Body of pancreas (tissue), 4 donors: Measurements from ENCODE around the gene IQGAP2. TPM values are rescaled to one million over a fixed set of nuclear protein-coding genes. Genes with fewer than 3 reads are reported as not detected.
"Not testable (repeated sequence)": the region's sequence is repeated elsewhere in the genome, so short reads cannot be mapped to it uniquely, and the experiment has no call there.

Experiments used
- ATAC-seq: fragments of 150-250 bp; one replicate; pipeline ENCODE4 v1.9.1; 2016
- DNase-seq, 4 donors: peaks; one replicate each; pipeline ENCODE4 v3.0.0-alpha.2; 2019
- H3K27ac ChIP-seq, 4 donors: fragments of 200-600 bp; sonication (generic); 1 replicate in 3 of 4; 2 replicates in 1 of 4; pipeline versions ENCODE4 v1.5.1 to v1.6.1; 2016 to 2019; ENCODE audit warnings: mild to moderate bottlenecking in 1 of 4, mixed read lengths in 1 of 4, moderate library complexity in 1 of 4
- H3K27me3 ChIP-seq, 2 donors: fragments of 200-600 bp; sonication (generic); one replicate each; pipeline ENCODE4 v1.6.0; 2016; ENCODE audit warnings: mild to moderate bottlenecking in 1 of 2
- H3K36me3 ChIP-seq, 2 donors: fragments of 200-600 bp; sonication (generic); replicated peaks in 1 of 2; 2 replicates each; pipeline ENCODE4 v1.5.1; 2016; ENCODE audit warnings: low read depth in 2 of 2; ENCODE audit not compliant: insufficient read depth in 1 of 2
- H3K4me1 ChIP-seq: fragments of 200-600 bp; sonication (generic); one replicate; pipeline ENCODE4 v1.6.0; 2016
- H3K4me3 ChIP-seq, 2 donors: fragments of 200-600 bp; sonication (generic); 1 replicate in 1 of 2; 2 replicates in 1 of 2; pipeline ENCODE4 v1.5.1; 2016 to 2019
- H3K9me3 ChIP-seq, 3 donors: fragments of 200-600 bp; sonication (generic); 1 replicate in 2 of 3; 2 replicates in 1 of 3; pipeline ENCODE4 v1.5.1; 2016
- CTCF ChIP-seq, 7 experiments: fragments of 450-650 bp in 4 of 7; fragments of 200-600 bp in 3 of 7; sonication (generic) in 3 of 7; IDR thresholded peaks; one replicate each; pipeline ENCODE4 v1.5.1; 2016 to 2019; ENCODE audit warnings: antibody characterized with exemption in 7 of 7
- POLR2A ChIP-seq, 3 donors: fragments of 450-650 bp; IDR thresholded peaks; one replicate each; pipeline ENCODE4 v1.6.1; 2016; ENCODE audit warnings: antibody characterized with exemption in 3 of 3, mild to moderate bottlenecking in 2 of 3
- WGBS, 2 donors: methylation state at CpG; one replicate each; pipeline ENCODE4 v1.1.5; 2017; 5-methylcytosine and 5-hydroxymethylcytosine counted together
- intact Hi-C: fragments of 100-400 bp; cut with DNase I; formaldehyde crosslinking; loops from one replicate; pipeline ENCODE4 v1.15.1; 2023
- total RNA-seq, 2 donors: library from RNA; depleted of rRNA; stranded (reverse); fragments of >200 nt; gene quantifications; one replicate each; pipeline ENCODE4 v1.1.0, GENCODE V29; 2016

Gene IQGAP2
- total RNA-seq, 2 donors from 2014 or later: 41.2 to 49.5 TPM

DNA sequence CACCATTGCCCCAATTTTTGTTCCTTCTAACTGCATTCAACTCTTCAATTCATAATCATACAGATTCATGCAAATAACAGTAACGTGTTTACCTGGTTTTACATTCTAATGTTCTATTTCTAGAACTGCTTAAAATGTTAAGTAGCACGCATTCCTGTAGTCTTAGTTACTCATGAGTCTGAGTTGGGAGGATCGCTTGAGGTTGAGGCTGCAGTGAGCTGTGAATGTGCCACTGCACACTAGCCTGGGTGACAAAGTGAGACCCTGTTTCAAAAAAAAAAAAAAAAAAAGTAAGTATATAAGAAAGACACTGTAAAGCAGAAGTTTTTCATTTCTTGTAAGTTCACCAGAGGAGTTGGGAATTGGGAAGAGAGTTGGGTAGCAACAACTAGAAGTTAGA lies 114.2 kb downstream of the IQGAP2 start:
- Histone ChIP-seq H3K4me3 (no peak overlapping the region), H3K9me3 (no peaks in the 10 kb centered on the region), H3K36me3 (no peaks in the 10 kb centered on the region), H3K27me3 (no peaks in the 10 kb centered on the region), H3K27ac (no peak overlapping the region), H3K4me1 (peaks cover 5% of the 10 kb centered on the region)
- no peak for TF ChIP-seq POLR2A (IDR thresholded peaks at IDR 0.05)
- no peak for TF ChIP-seq CTCF (IDR thresholded peaks at IDR 0.05)
- intact Hi-C loops: no loop called here
- no peak for ATAC-seq
- WGBS, 2 donors: 98% methylated on average over 3 of the region's 3 CpGs
- DNase-seq: no peak

DNA sequence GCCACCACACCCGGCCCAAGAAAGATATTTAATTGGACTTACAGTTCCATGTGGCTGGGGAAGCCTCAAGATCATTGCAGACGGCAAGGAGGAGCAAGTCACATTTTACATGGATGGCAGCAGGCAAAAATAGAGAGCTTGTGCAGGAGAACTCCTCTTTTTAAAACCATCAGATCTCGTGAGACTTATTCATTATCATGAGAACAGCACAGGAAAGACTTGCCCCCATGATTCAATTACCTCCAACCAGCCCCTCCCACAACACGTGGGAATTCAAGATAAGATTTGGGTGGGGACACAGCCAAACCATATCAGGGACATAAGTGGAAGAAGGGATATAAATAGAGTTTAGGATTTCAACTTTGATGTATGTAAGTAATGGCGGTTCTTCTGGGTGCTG lies 115.2 kb downstream of the IQGAP2 start:
- H3K27me3 ChIP-seq, H3K4me3 ChIP-seq, intact Hi-C loops, DNase-seq, ATAC-seq, H3K27ac ChIP-seq, H3K36me3 ChIP-seq, H3K9me3 ChIP-seq: not testable (repeated sequence)
- H3K4me1 ChIP-seq: peaks cover 14% of the 10 kb centered on the region
- WGBS, 2 donors: 75 to 80% methylated on average over 5 of the region's 5 CpGs

GRCh38 chr5:76521240-76521758 lies 118.2 kb downstream of the IQGAP2 start:
- Histone ChIP-seq H3K27ac (no peak overlapping the region), H3K9me3 (no peaks in the 10 kb centered on the region), H3K4me3 (no peak overlapping the region), H3K27me3 (no peaks in the 10 kb centered on the region), H3K4me1 (peaks cover 17% of the 10 kb centered on the region), H3K36me3 (no peaks in the 10 kb centered on the region)
- no peak for TF ChIP-seq CTCF (IDR thresholded peaks at IDR 0.05)
- TF ChIP-seq POLR2A (IDR thresholded peaks at IDR 0.05): no peak
- ATAC-seq (no peak), DNase-seq (no peak)
- 67 to 68% methylated on average over 6 of the region's 6 CpGs for WGBS, 2 donors
- intact Hi-C loops: no loop called here

DNA sequence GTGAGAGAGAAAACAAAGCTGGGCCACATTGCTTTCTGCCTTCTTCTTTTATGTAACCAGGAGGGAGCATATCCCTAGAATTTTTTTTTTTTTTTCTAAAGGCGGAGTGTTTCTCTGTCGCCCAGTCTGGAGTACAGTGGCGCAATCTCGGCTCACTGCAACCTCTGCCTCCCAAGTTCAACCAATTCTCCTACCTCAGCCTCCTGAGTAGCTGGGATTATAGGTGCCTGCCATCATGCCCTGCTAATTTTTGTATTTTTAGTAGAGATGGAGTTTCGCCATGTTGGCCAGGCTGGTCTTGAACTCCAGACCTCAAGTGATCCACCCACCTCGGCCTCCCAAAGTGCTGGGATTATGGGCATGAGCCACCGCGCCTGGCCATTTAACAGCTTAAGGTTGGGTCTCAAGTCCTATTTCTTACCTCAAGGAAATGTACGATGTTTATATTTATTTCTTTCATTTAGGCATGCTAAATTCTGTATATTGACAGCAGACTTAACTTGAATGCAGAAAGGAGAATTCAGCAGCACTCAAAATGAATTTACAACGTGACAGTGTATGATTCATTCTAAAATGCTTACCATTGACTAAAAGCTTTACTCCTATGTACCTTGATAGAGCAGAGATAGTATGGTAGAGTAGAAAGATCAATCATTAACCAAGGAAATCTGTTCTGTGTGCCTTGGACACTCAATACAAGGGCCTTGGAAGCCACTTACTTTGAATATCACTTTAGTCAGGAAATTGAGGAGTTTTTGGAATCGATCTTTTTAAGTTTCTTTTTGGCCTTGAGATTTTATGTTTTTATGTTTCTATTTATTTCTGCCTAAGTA lies 119.2 kb downstream of the IQGAP2 start:
- Histone ChIP-seq H3K4me3 (no peak overlapping the region), H3K36me3 (no peaks in the 10 kb centered on the region), H3K27ac (peak overlapping the region in 1 of 4 donors; percentile 34), H3K4me1 (peaks cover 27% of the 10 kb centered on the region), H3K9me3 (no peaks in the 10 kb centered on the region), H3K27me3 (no peaks in the 10 kb centered on the region)
- intact Hi-C loops: no loop called here
- DNase-seq: no peak
- 77 to 79% methylated on average over 11 of the region's 11 CpGs for WGBS, 2 donors
- ATAC-seq: peak; percentile 75
- TF ChIP-seq CTCF (IDR thresholded peaks at IDR 0.05): no peak
- no peak for TF ChIP-seq POLR2A (IDR thresholded peaks at IDR 0.05)

- Histone ChIP-seq H3K36me3 (no peaks in the 10 kb centered on the region), H3K4me1 (peaks cover 32% of the 10 kb centered on the region), H3K27me3 (no peaks in the 10 kb centered on the region), H3K9me3 (no peaks in the 10 kb centered on the region), H3K4me3 (no peak overlapping the region), H3K27ac (no peak overlapping the region)
- no peak for TF ChIP-seq CTCF (IDR thresholded peaks at IDR 0.05)
- no peak for TF ChIP-seq POLR2A (IDR thresholded peaks at IDR 0.05)
- ATAC-seq (no peak), DNase-seq (no peak)
- intact Hi-C loops: no loop called here
- WGBS, 2 donors: 77 to 87% methylated on average over 3 of the region's 3 CpGs
These were observed 121.2 kb downstream of the IQGAP2 start for GRCh38 chr5:76524101-76524835.
